Pancreas (tissue), 10 donors: ENCODE measurements around the gene NUDT8. TPM values are rescaled to one million over a fixed set of nuclear protein-coding genes. Genes with fewer than 3 reads are reported as not detected.

Experiments used
- ATAC-seq, 4 donors: fragments of 200-7000 bp; cut with Tn5 transposase; one replicate each; pipeline versions ENCODE4 v1.8.0 to v1.9.1; 2020; ENCODE audit warnings: mild to moderate bottlenecking in 4 of 4, moderate library complexity in 4 of 4
- DNase-seq, 6 donors: peaks; one replicate each; pipeline ENCODE4 v3.0.0-alpha.2; 2020
- FAIRE-seq: peaks from 2 replicates; lab custom pipeline; 2012; peaks lifted over from hg19 to GRCh38; lab: Jason Lieb, UNC
- H3K27ac ChIP-seq, 4 donors: fragments of 200-600 bp; sonication (generic); 1 replicate in 3 of 4; 2 replicates in 1 of 4; pipeline versions ENCODE4 v1.5.0 to v1.8.0; 2020
- H3K27me3 ChIP-seq, 4 donors: fragments of 200-600 bp; one replicate each; pipeline ENCODE4 v1.8.0; 2021
- H3K36me3 ChIP-seq, 3 donors: fragments of 200-600 bp; sonication (generic) in 1 of 3; one replicate each; pipeline versions ENCODE4 v1.5.0 to v1.8.0; 2020 to 2021
- H3K4me1 ChIP-seq, 3 donors: fragments of 200-600 bp; one replicate each; pipeline ENCODE4 v1.8.0; 2021
- H3K4me3 ChIP-seq, 4 donors: fragments of 200-600 bp; sonication (generic) in 2 of 4; one replicate each; pipeline versions ENCODE4 v1.5.0 to v1.8.0; 2020 to 2021
- H3K9me3 ChIP-seq, 4 donors: fragments of 200-600 bp; one replicate each; pipeline ENCODE4 v1.8.0; 2021
- WGBS, 2 donors: extraction: QIAGEN DNeasy Blood & Tissue Kit; methylation state at CpG; one replicate each; pipeline ENCODE4 v1.1.7; 2013; 5-methylcytosine and 5-hydroxymethylcytosine counted together
- intact Hi-C, 3 donors: fragments of 100-400 bp; cut with DNase I; formaldehyde crosslinking; loops; one replicate each; pipeline versions ENCODE4 v1.11.1 to v1.14.2; 2022
- polyA plus RNA-seq, 2 donors: library from polyadenylated mRNA; stranded (reverse); fragments of 200-250 nt; gene quantifications; one replicate each; pipeline ENCODE4 v1.2.3, GENCODE V29; 2013
- total RNA-seq, 6 donors: library from RNA; stranded (reverse); fragmentation: NEBNext Ultra II Directional in 4 of 6; extraction: Animal tissue kit (Norgen Biotek cat#: 25700) in 4 of 6; gene quantifications; one replicate each; pipeline versions ENCODE4 v1.2.1 to v1.2.4, GENCODE V29; 2021 to 2023
- TF ChIP-seq, protein P1 (sequence below), 4 donors: fragments of 200-600 bp; sonication (generic) in 3 of 4; IDR thresholded peaks; one replicate each; pipeline versions ENCODE4 v1.5.0 to v1.8.0; 2021; ENCODE audit warnings: antibody characterized with exemption in 4 of 4
- donor health status: healthy with polysubstance abuse.
- donor health status: DM: no; HTN: no; CAD: no; lungs with moderate emphysema.
- donor health status: DM: no; HTN: no; CAD: no.
- donor health status: control.
- donor health status: control.
- donor health status: Bipolar disorder and iron deficiency.
- donor health status: DM: yes; HTN: yes; CAD: no.
- donor health status: DM: no; HTN: no; CAD: no.
- donor health status: DM: no; HTN: no; CAD: no.
- donor health status: DM: yes; HTN: yes; CAD: no.

NUDT8 gene
- total and polyA plus RNA-seq, 8 donors: 4.3 to 11.0 (median 6.3) TPM

DNA sequence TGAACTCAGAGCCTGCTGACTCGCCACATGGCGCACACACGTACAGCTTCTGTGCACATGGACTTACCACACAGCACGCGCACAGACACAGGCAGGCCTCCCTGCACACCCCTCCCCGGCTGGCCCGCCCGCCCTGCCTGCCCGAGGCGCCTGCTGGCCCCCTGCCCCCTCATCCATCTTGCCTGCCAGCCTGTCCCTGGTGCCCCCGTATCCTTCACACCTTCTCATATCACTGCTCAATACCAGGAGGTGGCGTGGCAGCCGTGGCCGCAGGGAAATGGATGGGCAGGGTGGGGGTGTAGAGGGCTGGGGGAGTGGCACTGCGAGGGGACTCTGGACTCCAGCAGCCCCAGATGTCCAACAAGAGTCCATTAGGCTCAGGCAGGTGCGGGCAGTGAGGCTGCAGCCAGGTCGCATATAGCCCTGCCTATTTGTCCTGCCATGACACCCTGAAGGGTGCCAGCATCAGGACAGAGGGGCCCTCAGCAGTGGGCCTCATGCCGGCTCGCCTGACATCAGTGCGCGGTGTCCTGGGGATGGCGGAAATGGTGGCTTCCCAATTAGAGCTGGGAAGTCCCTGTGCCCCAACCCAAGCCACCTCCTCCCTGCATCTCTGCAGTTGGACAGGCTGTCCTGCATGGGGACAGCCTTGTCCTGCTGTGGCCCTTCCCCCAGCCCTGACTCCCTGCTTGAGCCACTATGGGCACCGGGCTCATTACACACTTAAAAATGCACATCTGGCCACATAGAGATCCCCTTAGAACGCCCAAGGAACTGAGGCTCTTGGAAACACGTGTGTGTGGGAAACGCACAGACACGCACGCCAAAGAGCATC lies 11.8 kb upstream of the NUDT8 start:
- H3K27ac ChIP-seq: no peak overlapping the region
- no peaks in the 10 kb centered on the region for H3K9me3 ChIP-seq
- DNase-seq (no peak), ATAC-seq (no peak), FAIRE-seq (no peak)
- H3K36me3 ChIP-seq: no peaks in the 10 kb centered on the region
- intact Hi-C loops: no loop called here
- H3K27me3 ChIP-seq: no peaks in the 10 kb centered on the region
- 83 to 85% methylated on average over 27 to 28 of the region's 28 CpGs for WGBS, 2 donors
- TF ChIP-seq, protein P1, sequence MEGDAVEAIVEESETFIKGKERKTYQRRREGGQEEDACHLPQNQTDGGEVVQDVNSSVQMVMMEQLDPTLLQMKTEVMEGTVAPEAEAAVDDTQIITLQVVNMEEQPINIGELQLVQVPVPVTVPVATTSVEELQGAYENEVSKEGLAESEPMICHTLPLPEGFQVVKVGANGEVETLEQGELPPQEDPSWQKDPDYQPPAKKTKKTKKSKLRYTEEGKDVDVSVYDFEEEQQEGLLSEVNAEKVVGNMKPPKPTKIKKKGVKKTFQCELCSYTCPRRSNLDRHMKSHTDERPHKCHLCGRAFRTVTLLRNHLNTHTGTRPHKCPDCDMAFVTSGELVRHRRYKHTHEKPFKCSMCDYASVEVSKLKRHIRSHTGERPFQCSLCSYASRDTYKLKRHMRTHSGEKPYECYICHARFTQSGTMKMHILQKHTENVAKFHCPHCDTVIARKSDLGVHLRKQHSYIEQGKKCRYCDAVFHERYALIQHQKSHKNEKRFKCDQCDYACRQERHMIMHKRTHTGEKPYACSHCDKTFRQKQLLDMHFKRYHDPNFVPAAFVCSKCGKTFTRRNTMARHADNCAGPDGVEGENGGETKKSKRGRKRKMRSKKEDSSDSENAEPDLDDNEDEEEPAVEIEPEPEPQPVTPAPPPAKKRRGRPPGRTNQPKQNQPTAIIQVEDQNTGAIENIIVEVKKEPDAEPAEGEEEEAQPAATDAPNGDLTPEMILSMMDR (IDR thresholded peaks at IDR 0.05): no peak
- H3K4me1 ChIP-seq: peaks cover 4 to 14% (median 13%) of the 10 kb centered on the region in 3 donors
- H3K4me3 ChIP-seq: no peak overlapping the region

DNA sequence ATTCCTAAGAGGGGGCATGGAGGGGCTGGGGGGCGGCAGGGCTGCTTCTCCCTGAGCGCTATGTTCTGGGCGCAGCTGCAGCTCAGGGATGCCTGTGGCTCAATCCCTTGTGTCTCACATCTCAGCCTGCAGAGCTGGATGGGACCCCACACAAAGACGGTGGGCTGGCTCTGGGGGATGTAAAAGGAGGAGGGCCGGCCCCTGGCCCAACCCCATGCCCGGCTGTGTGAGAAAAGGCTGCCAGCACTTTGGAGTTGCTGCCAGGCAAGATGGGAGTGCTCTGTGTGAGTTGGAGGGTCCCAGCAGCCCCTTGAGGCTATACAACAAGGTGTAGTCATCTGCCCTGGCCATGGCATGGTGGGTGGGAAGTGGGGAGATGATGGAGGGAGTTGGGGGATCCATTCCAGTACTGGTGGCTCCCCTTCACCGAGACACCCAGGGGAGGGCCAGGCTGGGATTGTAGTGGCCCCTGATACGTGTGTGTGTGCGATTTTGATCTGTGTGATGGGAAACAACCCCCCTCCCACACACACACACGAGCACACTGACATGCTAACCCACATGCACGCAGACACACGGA lies 11.1 kb upstream of the NUDT8 start:
- 72 to 86% methylated on average over 12 of the region's 12 CpGs for WGBS, 2 donors
- intact Hi-C loops: no loop called here
- Histone ChIP-seq H3K36me3 (no peaks in the 10 kb centered on the region), H3K4me3 (no peak overlapping the region), H3K9me3 (no peaks in the 10 kb centered on the region), H3K27ac (no peak overlapping the region), H3K27me3 (no peaks in the 10 kb centered on the region), H3K4me1 (peaks cover 0 to 7% (median 6%) of the 10 kb centered on the region in 3 donors)
- no peak for ATAC-seq
- FAIRE-seq: no peak
- no peak for DNase-seq
- TF ChIP-seq, protein P1 (IDR thresholded peaks at IDR 0.05): no peak

DNA sequence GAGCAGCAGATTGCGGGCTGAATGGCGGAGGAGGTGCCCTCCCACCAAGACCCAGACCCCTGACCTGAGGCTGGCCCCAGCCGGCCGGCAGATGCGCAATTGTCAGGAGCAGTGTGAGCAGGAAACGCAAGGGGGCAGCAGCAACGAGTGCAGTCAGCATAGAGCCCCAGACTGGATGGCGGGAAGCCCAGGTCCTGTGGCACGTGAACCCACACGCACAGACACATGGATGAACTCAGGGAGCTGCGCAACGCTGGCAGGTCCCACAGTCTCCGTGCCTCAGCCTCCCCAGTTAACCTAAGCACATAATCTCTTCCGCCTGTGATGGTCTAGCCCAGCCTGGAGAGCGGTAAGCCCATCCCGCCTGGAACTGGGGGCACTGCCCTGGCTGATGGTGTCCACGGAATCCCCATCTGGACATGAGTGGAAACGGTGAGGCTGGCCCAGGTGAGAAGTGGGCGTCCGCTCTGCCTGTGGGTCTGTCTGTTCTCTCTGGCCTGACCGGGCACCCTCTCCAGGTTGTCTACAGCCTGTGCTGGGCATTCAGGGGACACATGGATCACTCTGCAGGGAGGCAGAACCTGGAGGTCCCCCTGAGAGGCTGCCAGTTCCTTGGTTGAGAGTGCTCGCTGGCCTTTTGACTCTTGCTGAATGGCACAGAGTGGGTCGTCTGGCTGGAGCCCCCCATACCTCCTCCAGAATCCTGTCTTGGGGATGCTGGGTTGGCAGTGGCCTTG lies 10.5 kb upstream of the NUDT8 start:
- Histone ChIP-seq H3K27ac (no peak overlapping the region), H3K4me1 (peaks cover 0 to under 1% (median under 1%) of the 10 kb centered on the region in 3 donors), H3K9me3 (no peaks in the 10 kb centered on the region), H3K36me3 (no peaks in the 10 kb centered on the region), H3K27me3 (no peaks in the 10 kb centered on the region), H3K4me3 (no peak overlapping the region)
- WGBS, 2 donors: 40 to 45% methylated on average over 23 of the region's 23 CpGs
- FAIRE-seq (no peak), ATAC-seq (peak; percentile 73 to 89 (median 84)), DNase-seq (peak; percentile 52 to 88 (median 77))
- TF ChIP-seq, protein P1 (IDR thresholded peaks at IDR 0.05): peak; percentile 50 to 73 (median 56)
- intact Hi-C loops: no loop called here

DNA sequence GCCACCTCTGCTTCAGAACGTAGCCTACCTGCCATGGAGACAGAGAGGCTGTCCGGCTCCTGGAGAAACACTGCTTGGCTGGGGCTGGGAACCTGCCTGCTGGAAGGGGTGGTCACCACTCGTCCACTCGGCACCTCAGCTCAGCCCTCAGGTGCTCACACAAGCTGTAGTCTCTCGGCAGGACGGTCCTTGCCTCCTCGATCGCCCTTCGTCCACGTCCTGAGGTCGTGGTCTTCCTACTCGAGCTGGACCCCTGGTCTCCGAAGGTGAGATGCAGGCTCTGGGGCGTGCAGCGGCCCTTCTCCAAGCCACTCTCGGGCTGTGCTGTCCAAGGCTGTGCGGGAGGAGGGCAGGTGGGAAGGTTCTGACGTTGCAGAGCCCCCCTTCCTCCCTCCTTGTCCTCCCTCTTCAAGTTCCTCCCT lies 9.7 kb upstream of the NUDT8 start, which contains the start of gene TBX10:
Gene TBX10 (minus strand): TSS at position 326 of the 422 bp plus-strand sequence. CDS start 291 bp downstream, at position 35.
- DNase-seq (peak in 1 of 6 donors; percentile 79), ATAC-seq (no peak), FAIRE-seq (no peak)
- WGBS, 2 donors: 72 to 78% methylated on average over 18 of the region's 18 CpGs
- Histone ChIP-seq H3K4me1 (no peaks in the 10 kb centered on the region), H3K27ac (no peak within 1 kb of the TSS), H3K27me3 (no peaks in the 10 kb centered on the region), H3K9me3 (no peaks in the 10 kb centered on the region), H3K4me3 (no peak within 1 kb of the TSS), H3K36me3 (no peaks in the 10 kb centered on the region)
- TF ChIP-seq, protein P1 (IDR thresholded peaks at IDR 0.05): no peak
- intact Hi-C loops: no loop called here
